ENCODE data around the gene DLL3. TPM values are rescaled to one million over a fixed set of nuclear protein-coding genes. Genes with fewer than 3 reads are reported as not detected.
"Not testable (repeated sequence)": the region's sequence is repeated elsewhere in the genome, so short reads cannot be mapped to it uniquely, and the experiment has no call there.

The DLL3 gene
- total and polyA plus RNA-seq, 9 of the 15 experiments (the other 6 are each of a cell fraction or from before 2014, with no cell fraction given): 0.80 to 6.3 (median 1.2) TPM

- TF ChIP-seq VEZF1 (CRISPR knock-in tag; IDR thresholded peaks at IDR 0.05) (0 out of 2 replicates have a peak, but pooled peaks have one; percentile 16), ZNF175 (CRISPR knock-in tag; IDR thresholded peaks at IDR 0.05; ENCODE audit: low read depth) (peak; percentile 61), ZNF76 (CRISPR knock-in tag; IDR thresholded peaks at IDR 0.05; ENCODE audit: borderline replicate concordance) (peak; percentile 46; the same call in 1 of the 2 replicates), CBFA2T2 (conservative IDR thresholded peaks at IDR 0.05) (0 out of 2 replicates have a peak, but pooled peaks have one; percentile 16), HINFP (tag; conservative IDR thresholded peaks at IDR 0.05; ENCODE audit: low read depth) (peak; percentile 73), ZBTB12 (CRISPR knock-in tag; IDR thresholded peaks at IDR 0.05) (0 out of 2 replicates have a peak, but pooled peaks have one; percentile 13), ZBTB17 (CRISPR knock-in tag; IDR thresholded peaks at IDR 0.05) (0 out of 2 replicates have a peak, but pooled peaks have one; percentile 73), ZFP1 (CRISPR knock-in tag; IDR thresholded peaks at IDR 0.05) (0 out of 2 replicates have a peak, but pooled peaks have one; percentile 33), ID3 (tag; IDR thresholded peaks at IDR 0.05) (peak; percentile 95), HDAC2 (IDR thresholded peaks at IDR 0.05) (0 out of 2 replicates have a peak, but pooled peaks have one; percentile 31), MECOM (CRISPR knock-in tag; IDR thresholded peaks at IDR 0.05) (peak; percentile 51; the same call in 1 of the 2 replicates), ZNF592 (IDR thresholded peaks at IDR 0.05) (peak; percentile 98), CREB3 (tag; conservative IDR thresholded peaks at IDR 0.05; ENCODE audit: low read depth) (peak; percentile 83), PYGO2 (tag; IDR thresholded peaks at IDR 0.05) (peak; percentile 52; the same call in 1 of the 2 replicates), ZNF134 (CRISPR knock-in tag; conservative IDR thresholded peaks at IDR 0.05) (0 out of 2 replicates have a peak, but pooled peaks have one; percentile 42)
- TF ChIP-seq ID3 (CRISPR knock-in tag; IDR thresholded peaks at IDR 0.05): not testable (repeated sequence)
Measured at GRCh38 chr19:39479319-39479801, 19.4 kb upstream of the DLL3 start (continued).

All from K562 (cell line).